ENCODE data around the gene GPR15LG.

Gene GPR15LG

GRCh38 chr10:84217746-84218145 lies 44.1 kb downstream of the GPR15LG start:
- no peak for DNase-seq

- DNase-seq: no peak
These were observed 48.3 kb downstream of the GPR15LG start for GRCh38 chr10:84221916-84222315.

DNA sequence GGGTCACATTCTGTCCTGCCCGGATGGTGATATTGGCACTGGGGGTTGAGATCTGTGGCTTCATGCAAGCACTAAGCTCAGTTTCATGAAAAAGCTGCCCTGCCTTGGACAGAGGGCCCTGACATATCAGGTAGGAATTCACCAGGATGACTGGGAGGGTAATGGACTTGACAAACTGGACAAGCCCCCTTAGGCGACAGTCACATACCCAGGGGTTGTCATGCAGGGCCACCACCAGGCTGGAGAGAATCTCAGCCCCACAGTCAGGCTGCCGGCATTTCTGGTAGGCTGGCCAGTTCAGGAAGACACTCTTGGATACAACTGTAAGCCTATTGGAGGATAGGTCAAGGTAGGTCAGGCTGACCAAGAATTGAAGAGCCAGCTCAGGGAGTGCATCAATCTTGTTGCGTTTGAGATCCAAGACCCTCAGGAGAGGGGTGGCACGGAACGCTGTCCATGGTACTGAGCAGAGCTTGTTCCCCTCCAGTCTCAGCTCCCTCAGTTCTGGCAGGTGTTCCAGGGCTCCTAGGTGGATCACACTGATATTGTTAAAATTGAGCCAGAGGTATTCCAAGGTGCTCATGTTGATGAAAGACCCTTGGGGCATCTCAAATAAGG lies 50.9 kb downstream of the GPR15LG start:
- DNase-seq: no peak

- no peak for DNase-seq
These were observed 52.0 kb downstream of the GPR15LG start, which contains the start of gene LRIT2 for GRCh38 chr10:84225427-84226173. Gene LRIT2 (minus strand): TSS chr10:84225544. CDS start chr10:84225520, 24 bp downstream.

GRCh38 chr10:84226616-84227015 lies 53.0 kb downstream of the GPR15LG start:
- DNase-seq: no peak

GRCh38 chr10:84227810-84228209 lies 54.2 kb downstream of the GPR15LG start:
- DNase-seq: no peak

- no peak for DNase-seq
These were observed 56.8 kb downstream of the GPR15LG start for GRCh38 chr10:84230359-84230758.

DNA sequence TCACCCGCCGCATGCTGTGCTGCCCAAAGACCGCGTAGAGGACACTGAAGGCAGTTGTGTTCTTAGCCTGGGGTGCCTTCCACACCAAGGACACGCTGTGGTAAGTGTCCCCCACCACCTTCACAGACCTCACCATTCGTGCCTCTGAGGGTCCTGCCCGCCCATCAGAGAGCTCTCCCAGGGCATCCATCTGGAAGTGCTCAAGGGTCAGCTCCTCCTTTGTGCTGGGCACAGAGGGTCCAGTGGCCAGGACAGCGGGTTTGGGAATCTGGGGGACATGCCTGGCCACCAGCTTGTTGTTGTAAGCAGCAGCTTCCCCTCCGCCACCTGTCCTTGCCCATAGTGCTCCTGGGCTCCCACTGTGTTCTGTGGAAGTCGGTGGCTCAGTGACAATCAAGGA lies 58.8 kb downstream of the GPR15LG start:
- no peak for DNase-seq

DNA sequence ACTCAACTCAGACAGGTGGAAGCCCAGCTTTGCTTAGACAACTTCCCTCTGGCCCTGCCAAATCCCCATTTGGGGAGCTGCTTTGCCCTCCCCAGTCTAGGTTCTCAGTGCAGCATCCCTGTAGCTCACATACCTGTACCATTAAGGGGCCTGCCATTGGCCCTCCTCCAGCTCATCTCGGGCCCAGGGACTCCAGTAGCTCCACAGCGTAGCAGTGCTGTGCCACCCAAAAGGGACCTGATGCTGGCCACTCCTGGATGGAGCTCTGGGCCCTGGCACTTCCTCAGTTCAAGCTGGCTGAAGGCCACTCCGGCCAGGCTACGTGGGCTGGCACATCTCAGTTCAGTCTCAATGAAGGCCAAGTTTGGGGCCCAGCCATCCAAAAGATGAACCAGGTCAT lies 60.3 kb downstream of the GPR15LG start:
- no peak for DNase-seq

DNA sequence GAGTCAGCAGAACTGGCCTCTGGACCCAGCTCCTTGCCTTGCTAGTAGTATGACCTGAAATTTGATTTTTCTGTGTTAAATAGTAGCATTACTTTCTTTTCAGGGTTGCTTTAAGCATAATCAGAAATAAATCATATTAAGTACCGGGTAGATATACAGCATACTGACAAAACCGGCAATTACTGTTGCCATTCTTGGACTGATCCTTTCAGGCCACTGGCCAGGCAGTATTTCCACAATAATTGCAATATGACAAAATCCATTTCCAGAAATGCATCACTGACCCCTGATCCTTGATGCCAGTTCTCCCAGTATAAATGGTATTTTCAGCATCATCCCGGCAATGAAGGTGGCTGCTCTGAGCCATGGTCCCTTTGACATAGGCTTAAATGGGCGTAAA lies 60.9 kb downstream of the GPR15LG start:
- DNase-seq: no peak
